HepG2 (cell line): Measurements from ENCODE around the gene ZDHHC14. TPM values are rescaled to one million over a fixed set of nuclear protein-coding genes. Genes with fewer than 3 reads are reported as not detected.

ENCODE experiments used
- ATAC-seq: fragments of 200-7000 bp; cut with Tn5 transposase; 3 replicates; pipeline ENCODE4 v1.9.1; 2020; ENCODE audit warnings: mild to moderate bottlenecking, moderate library complexity
- BruUV-seq: library from RNA; stranded (reverse); fragments of 400-500 nt; replicated peaks from 2 replicates; lab custom pipeline; 2021; lab: Mats Ljungman, UMichigan
- CTCF ChIA-PET: fragments of 300-600 bp; formaldehyde crosslinking; extraction: SDS; loops from one replicate; lab custom pipeline; 2021; ENCODE audit warnings: low total read pairs, inconsistent platforms, low intra/inter-chr PET ratio; lab: Yijun Ruan, JAX
- POLR2A ChIA-PET: fragments of 350-600 bp; sonication (Branson Sonifier 250); formaldehyde crosslinking; loops from one replicate; lab custom pipeline; 2020; ENCODE audit warnings: antibody characterized with exemption, inconsistent platforms; lab: Yijun Ruan, JAX
- DNase-seq: peaks from one replicate; pipeline ENCODE4 v3.0.0-alpha.2; 2015; ENCODE audit warnings: low spot score
- FAIRE-seq: peaks from 3 replicates; lab custom pipeline; 2011; peaks lifted over from hg19 to GRCh38; lab: Jason Lieb, UNC
- H2AFZ ChIP-seq: one replicate; pipeline ENCODE4 v1.6.1; 2011; ENCODE audit warnings: low read length, inconsistent platforms
- H3K27ac ChIP-seq: fragments of 300-600 bp; 3 replicates; pipeline ENCODE4 v1.8.0; 2011; ENCODE audit warnings: mixed run types, mild to moderate bottlenecking, mixed read lengths, low read length, inconsistent platforms; ENCODE audit not compliant: insufficient read depth; ENCODE audit errors: extremely low read length
- H3K27me3 ChIP-seq, 2 experiments: fragments of 200-600 bp in 1 of 2; 2 replicates in 1 of 2; 3 replicates in 1 of 2; pipeline versions ENCODE4 v1.6.0 to v1.8.0; 2011; ENCODE audit warnings: low read length in 2 of 2, mild to moderate bottlenecking in 2 of 2, moderate library complexity in 2 of 2, inconsistent platforms in 1 of 2; ENCODE audit not compliant: insufficient read depth in 2 of 2, control insufficient read depth in 1 of 2
- H3K36me3 ChIP-seq, 2 experiments: fragments of 200-600 bp in 1 of 2; replicated peaks in 1 of 2; 2 replicates in 1 of 2; 3 replicates in 1 of 2; pipeline versions ENCODE4 v1.5.1 to v1.8.0; 2011; ENCODE audit warnings: low read length in 2 of 2, inconsistent platforms in 1 of 2; ENCODE audit not compliant: insufficient read depth in 2 of 2, control insufficient read depth in 1 of 2
- H3K4me1 ChIP-seq: 2 replicates; pipeline ENCODE4 v1.5.1; 2012; ENCODE audit warnings: low read length, inconsistent platforms; ENCODE audit not compliant: insufficient read depth
- H3K4me2 ChIP-seq: 2 replicates; pipeline ENCODE4 v1.6.0; 2011; ENCODE audit warnings: low read depth, low read length, inconsistent platforms
- H3K4me3 ChIP-seq, 3 experiments: fragments of 200-600 bp in 1 of 3; sonication (generic), shearing (Covaris generic) in 1 of 3; replicated peaks in 1 of 3; 2 replicates each; pipeline ENCODE4 v1.5.1; 2011 to 2016; ENCODE audit warnings: low read length in 3 of 3, inconsistent platforms in 2 of 3, low read depth in 2 of 3, mild to moderate bottlenecking in 2 of 3, control low read depth in 1 of 3, mixed read lengths in 1 of 3; ENCODE audit not compliant: insufficient read depth in 1 of 3
- H3K79me2 ChIP-seq: one replicate; pipeline ENCODE4 v1.6.1; 2011; ENCODE audit warnings: low read length, inconsistent platforms; ENCODE audit not compliant: insufficient read depth
- H3K9ac ChIP-seq: 2 replicates; pipeline ENCODE4 v1.6.0; 2011; ENCODE audit warnings: mild to moderate bottlenecking, low read depth, low read length, inconsistent platforms; ENCODE audit not compliant: insufficient read depth
- H3K9me3 ChIP-seq: 2 replicates; pipeline ENCODE4 v1.5.1; 2012; ENCODE audit warnings: mild to moderate bottlenecking, low read length
- H4K20me1 ChIP-seq: 2 replicates; pipeline ENCODE4 v1.6.0; 2011; ENCODE audit warnings: inconsistent platforms, mild to moderate bottlenecking, low read length, moderate library complexity; ENCODE audit not compliant: insufficient read depth
- LCORL ChIP-seq, 2 experiments: fragments of 450-650 bp in 1 of 2; sonication (generic) in 1 of 2; formaldehyde crosslinking in 1 of 2; IDR thresholded peaks; 2 replicates each; pipeline versions ENCODE4 v1.5.0 to v1.6.1; 2017 to 2020; ENCODE audit warnings: antibody characterized with exemption in 1 of 2, missing genetic modification reagents in 1 of 2
- MEF2D ChIP-seq: sonication (generic); formaldehyde crosslinking; IDR thresholded peaks from 2 replicates; pipeline ENCODE4 v1.5.1; 2020; ENCODE audit warnings: mild to moderate bottlenecking, missing genetic modification reagents
- MIXL1 ChIP-seq: IDR thresholded peaks from 2 replicates; pipeline ENCODE4 v1.6.1; 2016
- NCOA1 ChIP-seq: sonication (generic); formaldehyde crosslinking; IDR thresholded peaks from 2 replicates; pipeline ENCODE4 v1.9.0; 2021; ENCODE audit warnings: missing genetic modification reagents
- NCOA5 ChIP-seq: sonication (generic); formaldehyde crosslinking; IDR thresholded peaks from 2 replicates; pipeline ENCODE4 v1.4.0; 2020; ENCODE audit warnings: missing genetic modification reagents
- SATB2 ChIP-seq: sonication (generic); formaldehyde crosslinking; IDR thresholded peaks from 2 replicates; pipeline ENCODE4 v1.5.0; 2020; ENCODE audit warnings: missing genetic modification reagents
- SIX4 ChIP-seq: sonication (generic); formaldehyde crosslinking; IDR thresholded peaks from 2 replicates; pipeline ENCODE4 v1.4.0; 2020; ENCODE audit warnings: missing genetic modification reagents
- SRSF4 ChIP-seq: fragments of 200-400 bp; formaldehyde crosslinking; IDR thresholded peaks from one replicate; pipeline ENCODE4 v1.6.1; 2018; ENCODE audit warnings: mild to moderate bottlenecking, low read depth, low read length, moderate library complexity; ENCODE audit not compliant: poor library complexity, severe bottlenecking
- TFE3 ChIP-seq: IDR thresholded peaks from 2 replicates; pipeline ENCODE4 v1.6.1; 2016
- ZFAT ChIP-seq: sonication (generic); formaldehyde crosslinking; conservative IDR thresholded peaks from 2 replicates; pipeline ENCODE4 v1.8.1; 2023; ENCODE audit warnings: missing genetic modification reagents, inconsistent platforms
- ZNF274 ChIP-seq: sonication (generic); formaldehyde crosslinking; IDR thresholded peaks from 2 replicates; pipeline ENCODE4 v1.5.1; 2020; ENCODE audit warnings: mild to moderate bottlenecking, missing genetic modification reagents
- ZNF614 ChIP-seq: IDR thresholded peaks from 2 replicates; pipeline ENCODE4 v1.6.1; 2018; ENCODE audit warnings: missing biosample characterization, missing genetic modification reagents, inconsistent platforms, borderline replicate concordance
- ZNF740 ChIP-seq: sonication (generic); formaldehyde crosslinking; IDR thresholded peaks from 2 replicates; pipeline ENCODE4 v1.4.0; 2020; ENCODE audit warnings: missing genetic modification reagents
- WGBS: methylation state at CpG from one replicate; pipeline ENCODE4 v1.1.6; 2017; ENCODE audit warnings: low lambda C conversion rate; 5-methylcytosine and 5-hydroxymethylcytosine counted together
- in situ Hi-C: cut with HindIII; loops from 2 replicates; pipeline ENCODE4 v1.10.0; 2017; ENCODE audit warnings: low pct_unique_long_range_greater_than_20kb; ENCODE audit not compliant: extremely low pct_ligation_motif_present
- intact Hi-C: fragments of 100-400 bp; cut with micrococcal nuclease; formaldehyde crosslinking; loops from one replicate; pipeline ENCODE4 v1.10.0; 2022; ENCODE audit not compliant: unreplicated experiment
- polyA plus RNA-seq, 8 experiments: library from polyadenylated mRNA; depleted of rRNA in 3 of 8; stranded (reverse) in 7 of 8; unstranded in 1 of 8; fragments of >200 nt; fragmentation: Illumina TruSeq in 4 of 8; extraction: Trizol in 4 of 8; gene quantifications; 2 replicates each; pipeline versions ENCODE4 v1.2.1 to v1.2.3, GENCODE V29; 2011 to 2016; ENCODE audit warnings: low read depth in 4 of 8, missing spikeins in 1 of 8, mixed read lengths in 1 of 8; ENCODE audit not compliant: insufficient read depth in 1 of 8
- total RNA-seq, 5 experiments: library from RNA; depleted of rRNA; stranded (reverse); fragments of >200 nt; fragmentation: Illumina TruSeq; extraction: Trizol; gene quantifications; 2 replicates each; pipeline ENCODE4 v1.2.3, GENCODE V29; 2016; ENCODE audit warnings: low read depth in 1 of 5

The ZDHHC14 gene
- total and polyA plus RNA-seq, 2 of the 13 experiments (the other 11 are each of a cell fraction or from before 2014, with no cell fraction given) = 3.7 to 9.5 TPM

- peak overlapping the region; percentile 20 for H2AFZ ChIP-seq
- no TSS peak for BruUV-seq
- no peaks in the 10 kb centered on the region for H4K20me1 ChIP-seq
- intact Hi-C loops = no loop called here
- ATAC-seq (no peak), FAIRE-seq (no peak), DNase-seq (no peak)
- H3K4me1 ChIP-seq = peaks cover 100% of the 10 kb centered on the region
- H3K4me2 ChIP-seq = peak overlapping the region; percentile 61
- H3K4me3 ChIP-seq = peak overlapping the region in 1 of 3 experiments; percentile 19; a peak in 1 of 6 replicates
- CTCF ChIA-PET = no interaction called here
- H3K27me3 ChIP-seq = no peaks in the 10 kb centered on the region
- H3K79me2 ChIP-seq = peaks cover 7% of the 10 kb centered on the region
- POLR2A ChIA-PET = interaction anchor here (1.5 to 2.0 kb wide), 3 partner anchors 50 to 213 kb away, joined by 3 to 15 read pairs (median 10); partner anchors contain the start of gene TMEM242
- WGBS = 36% methylated on average over 2 of the region's 2 CpGs
- H3K9ac ChIP-seq = peak overlapping the region; percentile 60; the same call in 1 of the 2 replicates
- H3K27ac ChIP-seq = peak overlapping the region; percentile 64
- H3K9me3 ChIP-seq = no peaks in the 10 kb centered on the region
- TF ChIP-seq NCOA5 = no peak
- TF ChIP-seq LCORL (IDR thresholded peaks at IDR 0.05) = no peak
- TF ChIP-seq LCORL (CRISPR knock-in tag; IDR thresholded peaks at IDR 0.05) = 0 out of 2 replicates have a peak, but pooled peaks have one; percentile 7
- in situ Hi-C loops = no loop called here
- no peaks in the 10 kb centered on the region for H3K36me3 ChIP-seq
Measured at GRCh38 chr6:157536223-157536545, 155.2 kb downstream of the ZDHHC14 start.

GRCh38 chr6:157537556-157537955 lies 156.6 kb downstream of the ZDHHC14 start:
- Histone ChIP-seq H3K36me3 (no peaks in the 10 kb centered on the region; a peak in 2 of 5 replicates), H3K4me1 (peaks cover 99% of the 10 kb centered on the region), H3K4me2 (no peak overlapping the region), H3K4me3 (no peak overlapping the region), H3K9me3 (no peaks in the 10 kb centered on the region), H3K27ac (peak overlapping the region; percentile 95), H3K27me3 (no peaks in the 10 kb centered on the region), H4K20me1 (no peaks in the 10 kb centered on the region), H3K9ac (no peak overlapping the region), H2AFZ (no peak overlapping the region), H3K79me2 (peaks cover 7% of the 10 kb centered on the region)
- POLR2A ChIA-PET = interaction anchor here (0.9 to 7.2 kb wide), 6 partner anchors 6 to 214 kb away, joined by 3 to 112 read pairs (median 4); no protein-coding TSS in a partner anchor
- BruUV-seq = no TSS peak
- WGBS = no CpG with 5 or more reads among the region's 2 CpGs
- intact Hi-C loops = no loop called here
- no peak for TF ChIP-seq SIX4
- TF ChIP-seq TFE3 (CRISPR knock-in tag) = no peak
- TF ChIP-seq ZFAT (CRISPR knock-in tag) = no peak
- TF ChIP-seq SATB2 = no peak
- no peak for TF ChIP-seq NCOA1 (CRISPR knock-in tag)
- TF ChIP-seq SRSF4 = no peak
- TF ChIP-seq ZNF740 (CRISPR knock-in tag) = no peak
- no peak for TF ChIP-seq ZNF274
- TF ChIP-seq ZNF614 = no peak
- TF ChIP-seq LCORL (IDR thresholded peaks at IDR 0.05) = no peak
- TF ChIP-seq LCORL (CRISPR knock-in tag; IDR thresholded peaks at IDR 0.05) = no peak
- no peak for TF ChIP-seq MIXL1 (CRISPR knock-in tag)
- no peak for TF ChIP-seq MEF2D (CRISPR knock-in tag)
- FAIRE-seq = no peak
- DNase-seq = no peak
- CTCF ChIA-PET = no interaction called here
- in situ Hi-C loops = no loop called here
- ATAC-seq = no peak
